HepG2 (cell line): ENCODE data around the gene HMG20B. TPM values are rescaled to one million over a fixed set of nuclear protein-coding genes. Genes with fewer than 3 reads are reported as not detected.

Experiments used
- ATAC-seq: fragments of 200-7000 bp; cut with Tn5 transposase; 3 replicates; pipeline ENCODE4 v1.9.1; 2020; ENCODE audit warnings: mild to moderate bottlenecking, moderate library complexity
- BruUV-seq: library from RNA; stranded (reverse); fragments of 400-500 nt; replicated peaks from 2 replicates; lab custom pipeline; 2021; lab: Mats Ljungman, UMichigan
- CTCF ChIA-PET: fragments of 300-600 bp; formaldehyde crosslinking; extraction: SDS; loops from one replicate; lab custom pipeline; 2021; ENCODE audit warnings: low total read pairs, inconsistent platforms, low intra/inter-chr PET ratio; lab: Yijun Ruan, JAX
- POLR2A ChIA-PET: fragments of 350-600 bp; sonication (Branson Sonifier 250); formaldehyde crosslinking; loops from one replicate; lab custom pipeline; 2020; ENCODE audit warnings: antibody characterized with exemption, inconsistent platforms; lab: Yijun Ruan, JAX
- DNase-seq: peaks from one replicate; pipeline ENCODE4 v3.0.0-alpha.2; 2015; ENCODE audit warnings: low spot score
- FAIRE-seq: peaks from 3 replicates; lab custom pipeline; 2011; peaks lifted over from hg19 to GRCh38; lab: Jason Lieb, UNC
- H2AFZ ChIP-seq: one replicate; pipeline ENCODE4 v1.6.1; 2011; ENCODE audit warnings: low read length, inconsistent platforms
- H3K27ac ChIP-seq: fragments of 300-600 bp; 3 replicates; pipeline ENCODE4 v1.8.0; 2011; ENCODE audit warnings: mixed run types, mild to moderate bottlenecking, mixed read lengths, low read length, inconsistent platforms; ENCODE audit not compliant: insufficient read depth; ENCODE audit errors: extremely low read length
- H3K27me3 ChIP-seq, 2 experiments: fragments of 200-600 bp in 1 of 2; 2 replicates in 1 of 2; 3 replicates in 1 of 2; pipeline versions ENCODE4 v1.6.0 to v1.8.0; 2011; ENCODE audit warnings: low read length in 2 of 2, mild to moderate bottlenecking in 2 of 2, moderate library complexity in 2 of 2, inconsistent platforms in 1 of 2; ENCODE audit not compliant: insufficient read depth in 2 of 2, control insufficient read depth in 1 of 2
- H3K36me3 ChIP-seq, 2 experiments: fragments of 200-600 bp in 1 of 2; replicated peaks in 1 of 2; 2 replicates in 1 of 2; 3 replicates in 1 of 2; pipeline versions ENCODE4 v1.5.1 to v1.8.0; 2011; ENCODE audit warnings: low read length in 2 of 2, inconsistent platforms in 1 of 2; ENCODE audit not compliant: insufficient read depth in 2 of 2, control insufficient read depth in 1 of 2
- H3K4me1 ChIP-seq: 2 replicates; pipeline ENCODE4 v1.5.1; 2012; ENCODE audit warnings: low read length, inconsistent platforms; ENCODE audit not compliant: insufficient read depth
- H3K4me2 ChIP-seq: 2 replicates; pipeline ENCODE4 v1.6.0; 2011; ENCODE audit warnings: low read depth, low read length, inconsistent platforms
- H3K4me3 ChIP-seq, 3 experiments: fragments of 200-600 bp in 1 of 3; sonication (generic), shearing (Covaris generic) in 1 of 3; replicated peaks in 1 of 3; 2 replicates each; pipeline ENCODE4 v1.5.1; 2011 to 2016; ENCODE audit warnings: low read length in 3 of 3, inconsistent platforms in 2 of 3, low read depth in 2 of 3, mild to moderate bottlenecking in 2 of 3, control low read depth in 1 of 3, mixed read lengths in 1 of 3; ENCODE audit not compliant: insufficient read depth in 1 of 3
- H3K79me2 ChIP-seq: one replicate; pipeline ENCODE4 v1.6.1; 2011; ENCODE audit warnings: low read length, inconsistent platforms; ENCODE audit not compliant: insufficient read depth
- H3K9ac ChIP-seq: 2 replicates; pipeline ENCODE4 v1.6.0; 2011; ENCODE audit warnings: mild to moderate bottlenecking, low read depth, low read length, inconsistent platforms; ENCODE audit not compliant: insufficient read depth
- H3K9me3 ChIP-seq: 2 replicates; pipeline ENCODE4 v1.5.1; 2012; ENCODE audit warnings: mild to moderate bottlenecking, low read length
- H4K20me1 ChIP-seq: 2 replicates; pipeline ENCODE4 v1.6.0; 2011; ENCODE audit warnings: inconsistent platforms, mild to moderate bottlenecking, low read length, moderate library complexity; ENCODE audit not compliant: insufficient read depth
- ELF4 ChIP-seq: sonication (generic); formaldehyde crosslinking; IDR thresholded peaks from 2 replicates; pipeline ENCODE4 v1.5.0; 2020; ENCODE audit warnings: missing genetic modification reagents, mild to moderate bottlenecking, moderate library complexity, borderline replicate concordance
- HMGXB4 ChIP-seq, 2 experiments: sonication (generic) in 1 of 2; formaldehyde crosslinking in 1 of 2; IDR thresholded peaks; 2 replicates each; pipeline versions ENCODE4 v1.4.0 to v1.6.1; 2018 to 2020; ENCODE audit warnings: missing genetic modification reagents in 2 of 2, borderline replicate concordance in 1 of 2, low read depth in 1 of 2, mild to moderate bottlenecking in 1 of 2, missing biosample characterization in 1 of 2
- KLF12 ChIP-seq: sonication (generic); formaldehyde crosslinking; IDR thresholded peaks from 2 replicates; pipeline ENCODE4 v1.4.0; 2020; ENCODE audit warnings: missing genetic modification reagents, borderline replicate concordance
- MED1 ChIP-seq: sonication (generic); formaldehyde crosslinking; IDR thresholded peaks from 2 replicates; pipeline ENCODE4 v1.4.0; 2020; ENCODE audit warnings: missing genetic modification reagents
- ONECUT2 ChIP-seq: sonication (generic); formaldehyde crosslinking; IDR thresholded peaks from 2 replicates; pipeline ENCODE4 v1.4.0; 2020; ENCODE audit warnings: missing genetic modification reagents
- PAX8 ChIP-seq: sonication (generic); formaldehyde crosslinking; IDR thresholded peaks from 2 replicates; pipeline ENCODE4 v1.8.0; 2022; ENCODE audit warnings: mild to moderate bottlenecking, missing genetic modification reagents, borderline replicate concordance
- ZBTB34 ChIP-seq: sonication (generic); formaldehyde crosslinking; IDR thresholded peaks from 2 replicates; pipeline ENCODE4 v1.8.0; 2022; ENCODE audit warnings: mild to moderate bottlenecking, missing genetic modification reagents
- ZNF12 ChIP-seq: sonication (generic); formaldehyde crosslinking; IDR thresholded peaks from 2 replicates; pipeline ENCODE4 v1.5.0; 2020; ENCODE audit warnings: missing genetic modification reagents
- ZNF292 ChIP-seq: sonication (generic); formaldehyde crosslinking; IDR thresholded peaks from 2 replicates; pipeline ENCODE4 v1.8.1; 2022; ENCODE audit warnings: mild to moderate bottlenecking, low read depth, missing genetic modification reagents, borderline replicate concordance
- ZNF878 ChIP-seq: sonication (generic); formaldehyde crosslinking; IDR thresholded peaks from 2 replicates; pipeline ENCODE4 v1.8.1; 2023; ENCODE audit warnings: mild to moderate bottlenecking, missing genetic modification reagents, moderate library complexity
- WGBS: methylation state at CpG from one replicate; pipeline ENCODE4 v1.1.6; 2017; ENCODE audit warnings: low lambda C conversion rate; 5-methylcytosine and 5-hydroxymethylcytosine counted together
- in situ Hi-C: cut with HindIII; loops from 2 replicates; pipeline ENCODE4 v1.10.0; 2017; ENCODE audit warnings: low pct_unique_long_range_greater_than_20kb; ENCODE audit not compliant: extremely low pct_ligation_motif_present
- intact Hi-C: fragments of 100-400 bp; cut with micrococcal nuclease; formaldehyde crosslinking; loops from one replicate; pipeline ENCODE4 v1.10.0; 2022; ENCODE audit not compliant: unreplicated experiment
- polyA plus RNA-seq, 8 experiments: library from polyadenylated mRNA; depleted of rRNA in 3 of 8; stranded (reverse) in 7 of 8; unstranded in 1 of 8; fragments of >200 nt; fragmentation: Illumina TruSeq in 4 of 8; extraction: Trizol in 4 of 8; gene quantifications; 2 replicates each; pipeline versions ENCODE4 v1.2.1 to v1.2.3, GENCODE V29; 2011 to 2016; ENCODE audit warnings: low read depth in 4 of 8, missing spikeins in 1 of 8, mixed read lengths in 1 of 8; ENCODE audit not compliant: insufficient read depth in 1 of 8
- total RNA-seq, 5 experiments: library from RNA; depleted of rRNA; stranded (reverse); fragments of >200 nt; fragmentation: Illumina TruSeq; extraction: Trizol; gene quantifications; 2 replicates each; pipeline ENCODE4 v1.2.3, GENCODE V29; 2016; ENCODE audit warnings: low read depth in 1 of 5

HMG20B gene
- total and polyA plus RNA-seq, 2 of the 13 experiments (the other 11 are each of a cell fraction or from before 2014, with no cell fraction given): 23.9 to 29.2 TPM

GRCh38 chr19:3578390-3578789 lies 5.6 kb downstream of the HMG20B start:
- Histone ChIP-seq H3K27ac (no peak overlapping the region), H3K4me3 (no peak overlapping the region), H3K9ac (no peak overlapping the region), H3K4me2 (no peak overlapping the region), H3K36me3 (no peaks in the 10 kb centered on the region; a peak in 1 of 5 replicates), H3K79me2 (no peaks in the 10 kb centered on the region), H3K9me3 (no peaks in the 10 kb centered on the region), H4K20me1 (peaks cover 4% of the 10 kb centered on the region), H3K27me3 (no peaks in the 10 kb centered on the region), H2AFZ (no peak overlapping the region), H3K4me1 (peaks cover 14% of the 10 kb centered on the region; the same call in 1 of the 2 replicates)
- CTCF ChIA-PET: no interaction called here
- intact Hi-C loops: no loop called here
- no peak for FAIRE-seq
- POLR2A ChIA-PET: no interaction called here
- DNase-seq: no peak
- no TSS peak for BruUV-seq
- TF ChIP-seq ONECUT2 (CRISPR knock-in tag) (no peak), ELF4 (CRISPR knock-in tag) (no peak), MED1 (CRISPR knock-in tag) (no peak), HMGXB4 (CRISPR knock-in tag; IDR thresholded peaks at IDR 0.05; ENCODE audit: borderline replicate concordance in 1 of 2, low read depth in 1 of 2) (no peak), ZNF878 (CRISPR knock-in tag) (no peak), ZNF292 (no peak), KLF12 (CRISPR knock-in tag) (no peak), PAX8 (CRISPR knock-in tag) (no peak), ZNF12 (CRISPR knock-in tag) (no peak), ZBTB34 (CRISPR knock-in tag) (no peak)
- in situ Hi-C loops: no loop called here
- ATAC-seq: no peak
- WGBS: 97% methylated on average over 7 of the region's 17 CpGs
